Measurements from ENCODE around the gene ANXA2. TPM values are rescaled to one million over a fixed set of nuclear protein-coding genes. Genes with fewer than 3 reads are reported as not detected.

ANXA2 gene
- total and polyA plus RNA-seq, 2 experiments from 2014 or later, result 202 to 225 TPM

DNA sequence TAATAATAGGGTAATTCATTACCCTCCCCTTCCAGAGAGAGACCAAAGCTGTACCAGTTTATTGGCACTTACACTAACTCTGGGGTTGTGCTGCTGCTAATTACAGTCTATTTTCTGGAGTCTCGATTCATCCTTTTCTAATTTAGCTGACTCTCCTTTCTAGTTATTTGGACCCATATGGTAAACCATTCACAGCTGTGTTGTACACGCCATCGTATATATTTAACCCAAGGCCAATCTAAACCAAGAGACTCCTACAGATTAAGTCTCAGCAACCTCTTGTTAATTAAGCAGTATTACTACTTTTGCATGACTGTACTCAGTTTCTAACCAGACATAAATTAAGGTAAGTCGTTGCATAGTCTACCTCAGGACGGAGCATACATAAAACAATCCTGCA lies 22.5 kb downstream of the ANXA2 start:
- H3K4me2 ChIP-seq, result no peak overlapping the region
- H3K36me3 Mint-ChIP-seq (ENCODE audit: low read depth), result no peaks in the 10 kb centered on the region
- H3K27ac ChIP-seq (ENCODE audit: low read depth), result peak overlapping the region; percentile 80; the same call in 1 of the 2 replicates
- H3K9me2 ChIP-seq (ENCODE audit: insufficient read depth), result no peaks in the 10 kb centered on the region
- 0 out of 2 replicates have a peak, but pooled peaks cover 4% of the 10 kb centered on the region for H3K79me2 ChIP-seq (replicated peaks; ENCODE audit: insufficient read depth)
- no peaks in the 10 kb centered on the region for H3K27me3 ChIP-seq (ENCODE audit: insufficient read depth)
- H3K27me3 Mint-ChIP-seq (ENCODE audit: insufficient read depth, low read depth, poor library complexity), result no peaks in the 10 kb centered on the region
- H3K4me3 Mint-ChIP-seq, result no peak overlapping the region
- peak overlapping the region; percentile 67 for H3K27ac Mint-ChIP-seq
- H3F3A ChIP-seq (replicated peaks; ENCODE audit: low read depth), result no peaks in the 10 kb centered on the region
- no peak overlapping the region for H2AFZ ChIP-seq
- H3K4me3 ChIP-seq, result no peak overlapping the region
- TF ChIP-seq JUNB (IDR thresholded peaks at IDR 0.05; ENCODE audit: unreplicated experiment) (no peak), EZH2 (IDR thresholded peaks at IDR 0.05; ENCODE audit: low read depth, unreplicated experiment) (no peak), NANOG (IDR thresholded peaks at IDR 0.05; ENCODE audit: borderline replicate concordance) (no peak)
- no peaks in the 10 kb centered on the region; the same call in 1 of the 2 replicates for H4K20me1 ChIP-seq (replicated peaks; ENCODE audit: insufficient read depth)
- H3K4me1 Mint-ChIP-seq, result peaks cover 22% of the 10 kb centered on the region
- H3K4me1 ChIP-seq (ENCODE audit: insufficient read depth), result peaks cover 14% of the 10 kb centered on the region
- H3K9me3 Mint-ChIP-seq, result no peaks in the 10 kb centered on the region
- ATAC-seq (no peak), DNase-seq (ENCODE audit: low spot score) (no peak)
- H3K36me3 ChIP-seq (ENCODE audit: insufficient read depth), result no peaks in the 10 kb centered on the region

DNA sequence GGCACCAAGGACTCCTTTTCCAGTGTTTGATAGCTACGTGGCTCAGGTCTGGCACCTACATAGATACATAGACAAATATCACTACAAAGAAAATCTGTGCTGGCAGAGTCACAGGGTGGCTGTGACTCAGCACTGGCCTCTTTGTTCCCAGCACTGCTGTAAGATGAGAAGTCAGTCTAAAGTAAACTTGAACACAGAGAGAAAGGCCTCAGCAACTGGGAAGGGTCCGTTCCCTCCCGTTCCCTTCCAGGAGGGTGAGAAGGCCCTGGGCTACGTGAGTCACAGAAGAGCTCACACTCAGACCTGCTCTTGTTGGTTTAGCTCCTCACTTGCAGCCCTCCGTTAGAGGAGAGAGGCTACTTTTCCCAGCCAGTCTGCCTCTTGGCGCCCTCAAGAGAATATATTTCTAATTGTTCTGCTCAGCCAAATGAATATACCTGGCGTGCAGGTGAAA lies 23.1 kb downstream of the ANXA2 start:
- Mint-ChIP-seq H3K4me3 (no peak overlapping the region), H3K9me3 (no peaks in the 10 kb centered on the region), H3K27me3 (ENCODE audit: insufficient read depth, low read depth, poor library complexity) (peaks cover 2% of the 10 kb centered on the region), H3K36me3 (ENCODE audit: low read depth) (no peaks in the 10 kb centered on the region), H3K4me1 (peaks cover 22% of the 10 kb centered on the region), H3K27ac (peak overlapping the region; percentile 83)
- H2AFZ ChIP-seq, result no peak overlapping the region
- H4K20me1 ChIP-seq (replicated peaks; ENCODE audit: insufficient read depth), result peaks cover 4% of the 10 kb centered on the region
- H3K4me1 ChIP-seq (ENCODE audit: insufficient read depth), result peaks cover 14% of the 10 kb centered on the region
- H3K4me3 ChIP-seq, result no peak overlapping the region
- DNase-seq (ENCODE audit: low spot score) (peak; percentile 65), ATAC-seq (peak; percentile 94)
- H3K36me3 ChIP-seq (ENCODE audit: insufficient read depth), result no peaks in the 10 kb centered on the region
- no peaks in the 10 kb centered on the region for H3K27me3 ChIP-seq (ENCODE audit: insufficient read depth)
- no peaks in the 10 kb centered on the region for H3F3A ChIP-seq (replicated peaks; ENCODE audit: low read depth)
- no peaks in the 10 kb centered on the region for H3K9me2 ChIP-seq (ENCODE audit: insufficient read depth)
- H3K79me2 ChIP-seq (replicated peaks; ENCODE audit: insufficient read depth), result 0 out of 2 replicates have a peak, but pooled peaks cover 4% of the 10 kb centered on the region
- peak overlapping the region; percentile 80 for H3K27ac ChIP-seq (ENCODE audit: low read depth)
- H3K4me2 ChIP-seq, result peak overlapping the region; percentile 15; the same call in 1 of the 2 replicates
- TF ChIP-seq, protein P1, sequence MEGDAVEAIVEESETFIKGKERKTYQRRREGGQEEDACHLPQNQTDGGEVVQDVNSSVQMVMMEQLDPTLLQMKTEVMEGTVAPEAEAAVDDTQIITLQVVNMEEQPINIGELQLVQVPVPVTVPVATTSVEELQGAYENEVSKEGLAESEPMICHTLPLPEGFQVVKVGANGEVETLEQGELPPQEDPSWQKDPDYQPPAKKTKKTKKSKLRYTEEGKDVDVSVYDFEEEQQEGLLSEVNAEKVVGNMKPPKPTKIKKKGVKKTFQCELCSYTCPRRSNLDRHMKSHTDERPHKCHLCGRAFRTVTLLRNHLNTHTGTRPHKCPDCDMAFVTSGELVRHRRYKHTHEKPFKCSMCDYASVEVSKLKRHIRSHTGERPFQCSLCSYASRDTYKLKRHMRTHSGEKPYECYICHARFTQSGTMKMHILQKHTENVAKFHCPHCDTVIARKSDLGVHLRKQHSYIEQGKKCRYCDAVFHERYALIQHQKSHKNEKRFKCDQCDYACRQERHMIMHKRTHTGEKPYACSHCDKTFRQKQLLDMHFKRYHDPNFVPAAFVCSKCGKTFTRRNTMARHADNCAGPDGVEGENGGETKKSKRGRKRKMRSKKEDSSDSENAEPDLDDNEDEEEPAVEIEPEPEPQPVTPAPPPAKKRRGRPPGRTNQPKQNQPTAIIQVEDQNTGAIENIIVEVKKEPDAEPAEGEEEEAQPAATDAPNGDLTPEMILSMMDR (conservative IDR thresholded peaks at IDR 0.05; ENCODE audit: low read depth in 2 of 2), result no peak
- TF ChIP-seq POLR2AphosphoS5 (IDR thresholded peaks at IDR 0.05; ENCODE audit: low read depth) (no peak), JUNB (IDR thresholded peaks at IDR 0.05; ENCODE audit: unreplicated experiment) (no peak), STAT1 (IDR thresholded peaks at IDR 0.05; ENCODE audit: unreplicated experiment) (no peak), EZH2 (IDR thresholded peaks at IDR 0.05; ENCODE audit: low read depth, unreplicated experiment) (no peak), EZH2phosphoT487 (IDR thresholded peaks at IDR 0.05; ENCODE audit: unreplicated experiment) (no peak), CREB1 (CRISPR knock-in tag; IDR thresholded peaks at IDR 0.05; ENCODE audit: low read depth) (no peak), NANOG (IDR thresholded peaks at IDR 0.05; ENCODE audit: borderline replicate concordance) (no peak), ZNF114 (CRISPR knock-in tag; IDR thresholded peaks at IDR 0.05) (no peak), ZNF331 (CRISPR knock-in tag; IDR thresholded peaks at IDR 0.05; ENCODE audit: low read depth) (no peak)
- TF ChIP-seq, protein P2, sequence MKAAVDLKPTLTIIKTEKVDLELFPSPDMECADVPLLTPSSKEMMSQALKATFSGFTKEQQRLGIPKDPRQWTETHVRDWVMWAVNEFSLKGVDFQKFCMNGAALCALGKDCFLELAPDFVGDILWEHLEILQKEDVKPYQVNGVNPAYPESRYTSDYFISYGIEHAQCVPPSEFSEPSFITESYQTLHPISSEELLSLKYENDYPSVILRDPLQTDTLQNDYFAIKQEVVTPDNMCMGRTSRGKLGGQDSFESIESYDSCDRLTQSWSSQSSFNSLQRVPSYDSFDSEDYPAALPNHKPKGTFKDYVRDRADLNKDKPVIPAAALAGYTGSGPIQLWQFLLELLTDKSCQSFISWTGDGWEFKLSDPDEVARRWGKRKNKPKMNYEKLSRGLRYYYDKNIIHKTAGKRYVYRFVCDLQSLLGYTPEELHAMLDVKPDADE (IDR thresholded peaks at IDR 0.05), result no peak
- TF ChIP-seq, protein P3, sequence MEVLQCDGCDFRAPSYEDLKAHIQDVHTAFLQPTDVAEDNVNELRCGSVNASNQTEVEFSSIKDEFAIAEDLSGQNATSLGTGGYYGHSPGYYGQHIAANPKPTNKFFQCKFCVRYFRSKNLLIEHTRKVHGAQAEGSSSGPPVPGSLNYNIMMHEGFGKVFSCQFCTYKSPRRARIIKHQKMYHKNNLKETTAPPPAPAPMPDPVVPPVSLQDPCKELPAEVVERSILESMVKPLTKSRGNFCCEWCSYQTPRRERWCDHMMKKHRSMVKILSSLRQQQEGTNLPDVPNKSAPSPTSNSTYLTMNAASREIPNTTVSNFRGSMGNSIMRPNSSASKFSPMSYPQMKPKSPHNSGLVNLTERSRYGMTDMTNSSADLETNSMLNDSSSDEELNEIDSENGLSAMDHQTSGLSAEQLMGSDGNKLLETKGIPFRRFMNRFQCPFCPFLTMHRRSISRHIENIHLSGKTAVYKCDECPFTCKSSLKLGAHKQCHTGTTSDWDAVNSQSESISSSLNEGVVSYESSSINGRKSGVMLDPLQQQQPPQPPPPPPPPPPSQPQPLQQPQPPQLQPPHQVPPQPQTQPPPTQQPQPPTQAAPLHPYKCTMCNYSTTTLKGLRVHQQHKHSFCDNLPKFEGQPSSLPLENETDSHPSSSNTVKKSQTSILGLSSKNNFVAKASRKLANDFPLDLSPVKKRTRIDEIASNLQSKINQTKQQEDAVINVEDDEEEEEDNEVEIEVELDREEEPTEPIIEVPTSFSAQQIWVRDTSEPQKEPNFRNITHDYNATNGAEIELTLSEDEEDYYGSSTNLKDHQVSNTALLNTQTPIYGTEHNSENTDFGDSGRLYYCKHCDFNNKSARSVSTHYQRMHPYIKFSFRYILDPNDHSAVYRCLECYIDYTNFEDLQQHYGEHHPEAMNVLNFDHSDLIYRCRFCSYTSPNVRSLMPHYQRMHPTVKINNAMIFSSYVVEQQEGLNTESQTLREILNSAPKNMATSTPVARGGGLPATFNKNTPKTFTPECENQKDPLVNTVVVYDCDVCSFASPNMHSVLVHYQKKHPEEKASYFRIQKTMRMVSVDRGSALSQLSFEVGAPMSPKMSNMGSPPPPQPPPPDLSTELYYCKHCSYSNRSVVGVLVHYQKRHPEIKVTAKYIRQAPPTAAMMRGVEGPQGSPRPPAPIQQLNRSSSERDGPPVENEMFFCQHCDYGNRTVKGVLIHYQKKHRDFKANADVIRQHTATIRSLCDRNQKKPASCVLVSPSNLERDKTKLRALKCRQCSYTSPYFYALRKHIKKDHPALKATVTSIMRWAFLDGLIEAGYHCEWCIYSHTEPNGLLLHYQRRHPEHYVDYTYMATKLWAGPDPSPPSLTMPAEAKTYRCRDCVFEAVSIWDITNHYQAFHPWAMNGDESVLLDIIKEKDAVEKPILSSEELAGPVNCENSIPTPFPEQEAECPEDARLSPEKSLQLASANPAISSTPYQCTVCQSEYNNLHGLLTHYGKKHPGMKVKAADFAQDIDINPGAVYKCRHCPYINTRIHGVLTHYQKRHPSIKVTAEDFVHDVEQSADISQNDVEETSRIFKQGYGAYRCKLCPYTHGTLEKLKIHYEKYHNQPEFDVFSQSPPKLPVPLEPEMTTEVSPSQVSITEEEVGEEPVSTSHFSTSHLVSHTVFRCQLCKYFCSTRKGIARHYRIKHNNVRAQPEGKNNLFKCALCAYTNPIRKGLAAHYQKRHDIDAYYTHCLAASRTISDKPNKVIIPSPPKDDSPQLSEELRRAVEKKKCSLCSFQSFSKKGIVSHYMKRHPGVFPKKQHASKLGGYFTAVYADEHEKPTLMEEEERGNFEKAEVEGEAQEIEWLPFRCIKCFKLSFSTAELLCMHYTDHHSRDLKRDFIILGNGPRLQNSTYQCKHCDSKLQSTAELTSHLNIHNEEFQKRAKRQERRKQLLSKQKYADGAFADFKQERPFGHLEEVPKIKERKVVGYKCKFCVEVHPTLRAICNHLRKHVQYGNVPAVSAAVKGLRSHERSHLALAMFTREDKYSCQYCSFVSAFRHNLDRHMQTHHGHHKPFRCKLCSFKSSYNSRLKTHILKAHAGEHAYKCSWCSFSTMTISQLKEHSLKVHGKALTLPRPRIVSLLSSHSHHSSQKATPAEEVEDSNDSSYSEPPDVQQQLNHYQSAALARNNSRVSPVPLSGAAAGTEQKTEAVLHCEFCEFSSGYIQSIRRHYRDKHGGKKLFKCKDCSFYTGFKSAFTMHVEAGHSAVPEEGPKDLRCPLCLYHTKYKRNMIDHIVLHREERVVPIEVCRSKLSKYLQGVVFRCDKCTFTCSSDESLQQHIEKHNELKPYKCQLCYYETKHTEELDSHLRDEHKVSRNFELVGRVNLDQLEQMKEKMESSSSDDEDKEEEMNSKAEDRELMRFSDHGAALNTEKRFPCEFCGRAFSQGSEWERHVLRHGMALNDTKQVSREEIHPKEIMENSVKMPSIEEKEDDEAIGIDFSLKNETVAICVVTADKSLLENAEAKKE (CRISPR knock-in tag; IDR thresholded peaks at IDR 0.05), result no peak

Data from GM23338 (cell line).